HK-2 (cell line): Measurements from ENCODE around the gene TDP2.
A peak's percentile ranks its signal among the peaks of the same experiment; 100 is the strongest.

Experiments used
- DNase-seq: peaks from one replicate; pipeline ENCODE4 v3.0.0-alpha.2; 2018; ENCODE audit not compliant: unreplicated experiment

Gene TDP2

GRCh38 chr6:24666641-24667377, at the start of gene TDP2, which contains the start of gene ACOT13:
Gene TDP2 (minus strand): TSS chr6:24666899. CDS start chr6:24666862, 37 bp downstream.
Gene ACOT13 (plus strand): TSS chr6:24667077. CDS start chr6:24667264, 187 bp downstream.
- peak; percentile 97 for DNase-seq

DNA sequence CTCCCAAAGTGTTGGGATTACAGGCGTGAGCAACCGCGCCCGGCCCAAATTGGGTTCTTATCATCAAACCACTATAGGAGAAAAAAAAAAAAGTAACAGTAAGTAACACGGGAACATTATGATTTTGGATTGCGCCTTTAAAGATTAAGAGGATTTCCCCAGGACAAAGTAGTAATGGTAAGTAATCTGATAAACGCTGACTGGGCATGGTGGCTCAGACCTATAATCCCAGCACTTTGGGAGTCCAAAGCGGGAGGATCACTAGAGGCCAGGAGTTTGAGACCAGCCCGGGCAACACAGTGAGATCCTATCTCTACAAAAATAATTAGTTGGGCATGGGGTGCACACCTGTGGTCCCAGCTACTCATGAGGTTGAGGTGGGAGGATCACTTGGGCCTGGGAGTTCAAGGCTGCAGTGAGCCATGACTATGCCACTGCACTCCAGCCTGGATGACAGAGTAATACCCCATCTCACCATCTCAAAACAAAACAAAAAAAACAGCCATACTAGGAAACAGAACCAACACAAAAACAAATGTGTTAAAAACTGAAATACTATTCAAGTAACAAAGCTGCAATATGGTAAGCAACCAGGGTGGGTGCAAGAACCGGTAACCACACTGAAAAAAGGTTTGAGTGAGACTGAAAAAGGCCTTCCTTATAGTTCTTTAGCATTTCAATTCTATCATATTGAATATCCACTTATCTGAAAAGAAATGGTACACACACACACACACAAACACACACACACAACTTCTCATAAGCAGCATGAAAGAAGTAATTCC, 44.0 kb upstream of the TDP2 start:
- DNase-seq = no peak

DNA sequence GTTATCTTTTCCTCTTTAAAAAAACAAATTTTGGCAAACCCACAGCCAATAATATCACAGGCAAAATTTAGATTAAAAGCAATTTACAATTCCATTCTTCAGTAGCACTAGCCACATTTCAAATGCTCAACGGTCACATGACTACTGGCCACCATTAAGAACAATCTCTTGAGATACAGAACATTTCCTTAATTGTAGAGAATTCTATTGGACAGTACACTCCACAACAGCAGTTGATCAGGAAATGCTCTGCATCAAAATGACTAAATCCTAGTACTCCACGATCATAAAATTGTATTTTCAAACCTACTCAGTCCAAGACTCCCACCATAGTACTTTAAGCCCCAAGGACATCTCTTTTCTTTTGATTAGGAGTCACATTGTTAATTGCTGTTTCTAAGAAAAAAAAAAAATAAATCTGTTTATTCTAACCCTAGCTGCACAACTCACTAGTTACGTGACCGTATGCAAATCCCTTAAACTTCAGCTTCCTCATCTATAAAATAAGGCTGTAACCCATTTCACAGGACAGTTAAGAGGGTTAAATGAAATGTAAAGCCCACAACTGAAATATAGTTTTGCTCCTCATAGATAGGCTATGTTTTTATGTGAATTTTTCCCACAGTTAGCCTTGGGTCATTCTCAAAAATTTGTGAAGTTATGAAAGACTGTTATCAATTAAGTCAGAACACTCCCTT, 42.5 kb upstream of the TDP2 start:
- no peak for DNase-seq

DNA sequence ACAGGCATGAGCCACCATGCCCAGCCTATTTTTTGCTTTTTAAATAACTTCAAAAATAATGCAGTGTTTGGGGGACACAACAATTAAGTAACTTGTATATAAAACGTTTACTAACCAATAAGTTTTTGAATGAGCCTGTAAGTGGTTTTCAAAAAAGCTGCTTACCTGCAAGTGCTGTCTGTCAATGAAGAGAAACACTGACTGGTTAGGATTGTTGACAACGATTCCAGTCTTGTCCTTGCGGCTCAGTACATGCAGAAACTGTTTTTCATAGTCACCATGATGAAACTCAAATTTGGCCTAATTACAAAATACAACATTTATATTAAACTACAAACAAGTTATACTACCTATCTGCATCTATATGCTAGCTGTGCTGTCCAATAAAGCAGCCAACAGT, 41.9 kb upstream of the TDP2 start:
- no peak for DNase-seq

DNA sequence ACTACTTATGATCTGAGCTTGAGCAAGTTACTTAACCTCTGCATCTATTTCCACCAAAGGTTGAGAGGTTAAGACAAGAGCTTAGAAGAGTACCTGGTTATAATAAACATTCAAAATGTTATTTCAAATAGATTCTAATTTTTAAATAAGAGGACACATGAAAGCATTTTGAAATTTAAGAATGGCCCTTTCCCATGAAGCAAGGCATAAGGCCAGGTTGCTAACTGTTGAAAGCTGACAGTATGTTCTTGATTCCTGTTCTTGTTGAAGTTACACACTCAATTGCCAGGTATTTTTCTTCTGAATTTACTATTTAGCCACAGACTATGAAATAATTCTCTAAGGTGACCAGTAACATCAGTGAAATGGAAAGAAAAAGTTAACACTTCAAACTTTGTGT, 37.8 kb upstream of the TDP2 start:
- no peak for DNase-seq

- DNase-seq = peak; percentile 5
Observed at GRCh38 chr6:24702720-24703282, 36.1 kb upstream of the TDP2 start.

DNA sequence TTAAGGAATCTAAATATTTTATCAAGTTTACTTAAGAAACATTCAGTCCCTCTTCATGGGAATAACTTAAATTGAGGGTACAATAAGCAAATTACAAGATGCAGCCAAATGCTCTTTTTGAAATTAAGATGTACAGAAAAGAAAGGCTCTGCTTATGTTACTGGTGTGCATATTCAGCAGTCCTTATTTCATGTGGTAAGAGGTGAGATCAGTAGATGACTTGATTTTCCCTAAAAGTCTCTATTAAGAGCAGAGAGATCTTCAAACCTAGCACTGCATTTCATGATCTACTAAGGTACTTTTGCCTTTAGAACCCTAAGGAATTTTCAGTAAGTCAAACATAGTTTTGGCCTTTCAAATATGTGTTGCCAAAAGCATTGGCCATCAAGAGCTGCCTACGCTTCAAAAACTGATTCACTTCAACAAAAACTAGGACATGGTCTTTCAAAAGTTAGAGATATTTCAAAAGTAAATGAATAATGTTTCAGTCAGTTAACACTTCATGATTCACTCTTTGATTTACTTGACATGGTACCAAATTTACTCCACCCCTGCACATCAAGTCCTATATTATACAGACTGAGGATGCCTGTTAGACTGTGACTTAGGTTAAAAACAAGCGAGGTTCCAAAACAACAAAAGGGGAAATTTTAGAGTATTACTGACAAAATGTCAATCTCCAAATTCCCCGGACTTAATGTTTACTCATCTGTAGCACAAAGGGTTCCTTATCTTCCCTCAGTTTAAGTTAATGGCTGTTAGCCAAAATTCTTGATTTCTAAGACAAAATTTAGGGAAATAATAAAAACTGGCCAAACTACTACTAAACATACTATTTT, 33.0 kb upstream of the TDP2 start:
- no peak for DNase-seq

DNA sequence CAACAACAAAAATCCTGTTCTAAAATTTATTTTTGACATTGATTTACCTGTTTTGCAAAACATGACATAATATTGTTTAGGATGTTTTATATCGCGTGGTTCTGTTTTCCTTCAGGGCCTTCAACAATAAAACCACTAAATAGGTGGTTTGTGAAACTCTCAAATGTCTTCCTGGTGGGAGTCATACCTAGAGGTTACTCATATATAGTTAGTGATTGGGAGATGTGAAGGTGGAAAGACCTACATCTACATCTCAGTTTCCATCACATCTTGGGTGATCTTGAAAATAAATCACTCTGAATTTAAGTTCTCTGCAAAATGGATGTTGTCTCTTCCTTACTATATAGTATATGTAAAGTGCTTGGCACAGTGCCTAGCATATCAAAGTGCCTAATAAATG, 29.4 kb upstream of the TDP2 start:
- no peak for DNase-seq

- DNase-seq = peak; percentile 16
Observed at GRCh38 chr6:24695635-24696034, 28.9 kb upstream of the TDP2 start.

DNA sequence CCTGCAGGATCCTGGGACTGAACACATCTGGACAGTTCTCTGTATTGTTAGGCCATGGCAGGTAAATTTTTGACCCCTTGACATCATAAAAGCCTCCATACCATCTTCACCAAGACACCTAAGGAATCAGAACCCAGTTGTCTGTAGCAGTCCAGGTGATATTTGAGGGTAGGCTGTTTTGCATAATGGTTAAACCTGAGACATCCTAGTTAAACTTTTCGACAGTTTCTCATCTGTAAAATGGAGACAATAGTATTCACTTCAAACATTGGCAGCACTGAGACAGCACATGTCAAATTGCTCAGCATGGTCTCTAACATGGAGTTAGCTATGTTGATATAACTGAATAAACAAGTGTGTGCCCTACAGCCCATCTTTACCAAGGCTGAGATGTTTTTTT, 27.5 kb upstream of the TDP2 start:
- DNase-seq = no peak

DNA sequence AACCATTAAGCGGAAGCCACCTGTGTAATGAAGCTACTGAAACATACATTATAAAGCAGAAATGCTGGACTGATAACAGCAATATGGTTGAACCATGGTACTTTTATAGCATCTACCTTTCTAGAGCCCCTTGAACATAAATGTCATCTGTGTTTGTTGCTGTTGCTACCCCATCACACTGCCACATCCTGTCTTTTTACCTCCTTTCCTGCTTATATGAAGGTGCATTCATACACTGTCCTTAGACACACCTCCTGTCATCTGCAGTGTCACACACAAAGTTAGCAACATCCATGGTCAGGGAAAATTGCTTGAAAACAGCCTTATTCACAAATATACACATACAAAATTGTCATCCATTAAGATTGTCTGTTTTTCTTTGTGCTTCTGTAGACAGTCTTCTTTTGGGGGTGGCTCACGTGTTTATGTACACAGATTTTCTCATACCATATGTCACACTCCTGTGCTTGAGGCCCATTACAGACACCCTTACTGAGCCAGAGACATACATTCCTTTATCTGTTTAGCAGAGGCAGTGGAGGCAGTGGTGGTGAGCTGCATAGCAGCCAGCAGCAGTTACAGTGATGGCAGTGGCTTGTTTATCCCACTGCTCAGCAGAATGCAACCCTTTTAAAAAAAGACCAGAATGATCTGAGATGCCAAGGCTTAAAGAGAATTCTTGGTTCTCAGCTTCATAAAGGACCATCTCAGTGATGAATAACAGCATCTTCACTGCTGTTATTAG, 26.3 kb upstream of the TDP2 start:
- DNase-seq = no peak

DNA sequence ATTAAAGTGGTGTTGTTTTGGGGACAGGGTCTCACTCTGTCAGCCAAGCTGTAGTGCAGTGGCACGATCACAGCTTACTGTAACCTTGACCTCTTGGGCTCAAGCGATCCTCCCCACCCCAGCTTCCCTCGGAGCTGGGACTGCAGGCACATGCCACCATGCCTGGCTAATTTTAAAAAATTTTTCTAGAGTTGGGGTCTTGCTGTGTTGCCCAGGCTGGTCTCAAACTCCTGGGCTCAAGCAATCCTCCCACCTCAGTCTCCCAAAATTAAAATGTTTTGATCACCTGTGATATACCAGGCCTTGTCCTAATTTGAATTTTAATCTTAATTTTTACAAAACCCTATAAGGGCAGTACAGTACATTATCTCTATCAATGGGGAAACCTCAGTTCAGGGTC, 25.7 kb upstream of the TDP2 start:
- no peak for DNase-seq

DNA sequence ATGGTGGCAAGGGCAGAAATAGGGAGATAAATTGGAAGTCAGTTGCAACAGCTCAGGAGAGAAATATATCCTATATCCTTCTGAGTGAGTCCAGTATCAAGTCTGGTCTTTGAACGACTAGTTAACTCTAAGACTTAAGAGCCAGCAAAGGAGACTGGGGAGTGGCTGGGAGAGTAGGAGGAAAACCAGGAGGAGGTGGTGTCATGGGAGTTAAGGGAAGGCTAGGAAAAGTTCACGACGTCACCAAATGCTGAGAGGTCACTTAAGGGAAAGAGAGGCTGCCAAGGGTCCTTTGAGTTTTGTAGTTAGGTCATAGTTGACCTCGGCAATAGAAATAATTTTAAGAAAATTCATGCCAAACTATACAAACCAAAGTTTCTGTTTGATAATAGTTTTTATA, 25.3 kb upstream of the TDP2 start:
- DNase-seq = no peak

- no peak for DNase-seq
Observed at GRCh38 chr6:24691550-24691949, 24.9 kb upstream of the TDP2 start.

DNA sequence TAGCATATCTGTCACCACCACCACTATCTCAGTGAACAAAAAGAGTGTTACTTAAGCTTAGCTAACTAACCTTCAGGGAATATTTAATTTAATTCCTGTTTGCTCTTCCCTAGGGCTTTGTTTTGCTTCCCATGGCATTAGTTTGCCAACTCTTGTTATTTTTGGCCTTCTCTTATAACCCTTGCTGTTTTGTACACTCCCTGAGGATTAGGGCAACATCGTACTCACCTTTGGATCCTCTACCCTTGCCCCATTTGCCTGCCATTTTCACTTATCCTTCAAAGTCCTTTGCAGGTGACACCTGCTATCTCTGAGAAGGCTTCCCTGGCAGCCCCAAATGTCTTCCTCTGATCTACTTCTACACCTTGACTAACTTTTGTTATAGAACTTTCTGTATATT, 23.9 kb upstream of the TDP2 start:
- DNase-seq = no peak

GRCh38 chr6:24689964-24690363, 23.3 kb upstream of the TDP2 start:
- no peak for DNase-seq

DNA sequence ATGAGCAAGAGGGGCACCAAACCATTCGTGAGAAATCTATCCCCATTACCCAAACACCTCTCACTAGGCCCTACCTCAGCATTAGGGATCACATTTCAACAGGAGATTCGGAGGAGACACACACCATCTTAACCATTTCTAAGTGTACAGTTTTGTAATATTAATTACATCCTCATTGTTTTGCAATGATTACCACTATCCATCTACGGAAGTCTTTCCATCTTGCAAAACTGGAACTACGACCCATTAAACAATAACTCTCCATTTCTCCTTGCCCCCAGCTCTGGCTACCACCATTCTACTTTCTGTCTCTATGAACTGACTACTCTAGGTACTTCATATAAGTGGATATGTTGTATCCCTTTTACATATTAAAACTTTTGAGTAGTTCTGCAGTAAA, 20.2 kb upstream of the TDP2 start:
- DNase-seq = no peak

DNA sequence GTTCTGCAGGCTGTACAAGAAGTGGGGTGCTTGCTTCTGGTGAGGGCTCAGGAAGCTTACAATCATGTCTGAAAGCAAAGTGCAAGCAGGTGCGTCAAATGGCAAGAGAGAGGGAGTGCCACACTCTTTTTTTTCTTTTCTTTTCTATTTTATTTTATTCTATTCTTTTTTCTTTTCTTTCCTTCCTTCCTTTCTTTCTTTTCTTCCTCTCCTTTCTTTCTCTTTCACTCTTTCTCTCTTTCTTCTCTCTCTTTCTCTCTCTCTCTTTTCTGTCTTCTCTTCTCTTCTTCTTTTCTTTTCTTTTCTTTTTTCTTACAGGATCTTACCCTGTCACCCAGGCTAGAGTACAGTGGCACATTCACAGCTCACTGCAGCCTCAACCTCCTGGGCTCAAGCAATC, 19.7 kb upstream of the TDP2 start:
- DNase-seq = no peak

GRCh38 chr6:24683297-24684296, 16.9 kb upstream of the TDP2 start:
- DNase-seq = no peak
